NCI-H1105 (cell line): Measurements from ENCODE around the gene ATP1A3.
"Not testable (repeated sequence)": the region's sequence is repeated elsewhere in the genome, so short reads cannot be mapped to it uniquely, and the experiment has no call there.

ENCODE experiments used
- DNase-seq: peaks from one replicate; lab custom pipeline; 2025; lab: John Stamatoyannopoulos, UW

The ATP1A3 gene

DNA sequence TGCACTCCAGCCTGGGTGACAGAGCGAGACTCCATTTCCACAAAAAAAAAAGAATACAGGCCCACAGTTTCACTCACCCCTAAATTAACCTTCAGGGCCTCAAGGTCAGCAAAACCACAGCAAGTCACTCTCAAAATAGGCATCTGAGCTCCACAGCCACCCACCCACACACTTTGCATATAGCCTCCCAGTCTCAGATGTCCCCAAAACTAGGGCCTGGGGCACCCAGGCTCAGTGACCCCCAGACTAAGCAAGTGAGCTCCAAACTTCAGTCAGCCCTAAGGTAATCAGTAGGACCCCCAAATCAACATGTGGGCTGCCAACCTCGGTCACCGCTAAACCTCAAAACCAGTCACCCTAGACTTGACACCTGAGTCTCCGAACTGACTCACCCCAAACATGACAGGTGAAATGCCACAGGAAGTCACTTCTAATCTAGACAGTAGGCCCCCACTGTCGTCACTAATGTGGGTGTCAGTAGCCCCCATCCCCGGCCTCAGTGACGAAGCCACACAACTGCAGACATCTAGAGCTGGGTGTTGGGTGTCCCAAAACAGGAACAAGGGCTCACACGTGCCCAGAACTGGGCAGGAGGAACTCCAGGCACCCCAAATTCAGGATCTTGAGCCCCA is 48.8 kb downstream of the ATP1A3 start:
- no peak for DNase-seq

DNA sequence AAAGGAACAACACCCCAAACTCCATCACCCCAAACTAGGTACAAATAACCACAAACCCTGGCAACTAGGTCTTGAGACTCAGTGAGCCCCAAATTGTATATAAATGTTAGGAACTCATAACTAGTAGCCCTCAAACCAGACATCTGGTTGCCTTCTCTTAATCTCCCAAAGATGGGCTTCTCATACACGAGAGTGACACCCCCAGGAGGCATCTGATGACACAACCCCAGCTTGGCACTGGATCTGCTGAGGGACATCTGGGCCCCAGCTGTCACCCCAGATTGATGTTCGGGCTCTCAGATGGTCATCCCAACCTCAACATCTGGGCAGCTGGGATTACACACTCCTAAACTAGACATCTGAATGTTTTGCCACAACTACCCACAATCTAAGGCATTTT is 49.7 kb downstream of the ATP1A3 start:
- DNase-seq: no peak

DNA sequence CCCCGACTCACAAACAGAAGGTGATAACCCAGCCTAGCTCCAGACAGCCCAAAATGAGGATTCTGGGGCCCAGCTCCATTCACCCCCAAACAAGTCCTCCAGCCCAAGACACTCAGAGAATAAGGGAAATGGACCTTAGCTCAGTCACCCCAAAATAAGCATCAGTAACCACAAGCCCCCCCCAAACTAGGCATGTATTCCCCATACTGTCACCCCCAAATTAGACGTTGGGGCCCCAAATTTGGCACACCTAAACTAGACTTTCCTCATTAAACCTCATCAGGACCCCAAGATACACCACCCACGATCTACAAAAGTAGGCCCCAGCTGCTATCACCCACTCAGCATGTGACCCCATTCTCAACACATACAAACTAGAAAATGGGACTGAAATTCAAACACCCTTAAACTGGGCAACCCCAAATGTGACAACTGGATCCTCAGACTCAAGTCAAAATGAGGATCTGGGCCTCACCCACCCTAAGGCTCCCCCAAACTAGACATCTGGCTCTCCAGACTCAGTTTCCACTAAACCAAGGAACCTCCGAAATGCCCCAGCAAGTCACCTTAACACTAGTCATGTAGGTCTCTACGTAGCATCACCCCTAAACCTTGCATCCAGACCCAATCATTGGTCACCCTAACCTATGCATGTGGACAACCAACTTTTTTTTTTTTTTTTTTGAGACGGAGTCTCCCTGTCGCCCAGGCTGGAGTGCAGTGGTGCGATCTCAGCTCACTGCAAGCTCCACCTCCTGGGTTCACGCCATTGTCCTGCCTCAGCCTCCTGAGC is 52.4 kb downstream of the ATP1A3 start:
- DNase-seq: no peak

DNA sequence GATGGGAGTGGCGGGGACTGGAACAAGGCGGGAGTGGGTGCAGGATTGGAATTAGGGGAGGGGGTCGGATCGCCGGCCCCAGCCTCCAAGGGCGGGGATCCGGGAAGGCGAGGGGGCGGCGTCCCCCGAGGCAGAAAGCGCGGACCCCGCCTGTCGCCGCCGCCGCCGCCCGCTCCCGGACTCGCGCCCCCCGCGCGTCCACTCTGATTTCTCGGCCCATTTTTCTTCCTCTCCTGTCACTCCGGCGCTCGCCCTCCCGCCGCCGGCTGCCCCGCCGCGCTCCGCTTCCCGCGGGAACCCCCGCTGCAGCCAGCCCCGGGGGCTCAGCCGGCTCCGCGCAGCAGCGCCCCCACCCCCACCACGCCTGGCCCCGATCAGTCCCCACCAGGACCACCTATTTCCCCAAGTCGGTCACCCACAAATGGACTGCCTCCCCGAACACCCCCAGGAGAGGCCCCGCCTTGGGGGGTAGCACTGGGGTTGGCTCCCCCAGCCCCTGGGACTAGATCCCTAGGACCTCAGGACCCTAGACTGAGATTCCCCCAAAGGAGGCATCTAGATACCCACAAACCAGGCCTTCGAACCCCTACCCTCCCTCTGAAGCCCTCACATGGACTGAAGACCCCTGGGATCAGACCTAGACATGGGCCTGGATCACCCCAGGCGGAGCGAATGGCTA is 53.2 kb downstream of the ATP1A3 start:
- DNase-seq: no peak

- peak; percentile 47 for DNase-seq
Measured at GRCh38 chr19:41939861-41940730, 53.9 kb downstream of the ATP1A3 start.

DNA sequence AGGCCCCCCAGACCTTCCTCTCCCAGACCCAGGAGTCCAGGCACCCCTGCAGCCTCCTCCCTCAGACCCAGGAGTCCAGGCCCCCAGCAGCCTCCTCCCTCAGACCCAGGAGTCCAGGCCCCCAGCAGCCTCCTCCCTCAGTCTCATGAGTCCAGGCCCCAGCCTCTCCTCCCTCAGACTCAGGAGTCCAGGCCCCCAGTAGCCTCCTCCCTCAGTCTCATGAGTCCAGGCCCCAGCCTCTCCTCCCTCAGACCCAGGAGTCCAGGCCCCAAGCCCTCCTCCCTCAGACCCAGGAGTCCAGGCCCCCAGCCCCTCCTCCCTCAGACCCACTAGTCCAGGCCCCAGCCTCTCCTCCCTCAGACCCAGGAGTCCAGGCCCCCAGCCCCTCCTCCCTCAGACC is 54.8 kb downstream of the ATP1A3 start:
- not testable (repeated sequence) for DNase-seq

- no peak for DNase-seq
Measured at GRCh38 chr19:41937525-41938468, 56.2 kb downstream of the ATP1A3 start.

GRCh38 chr19:41936961-41937360 is 57.1 kb downstream of the ATP1A3 start:
- no peak for DNase-seq

GRCh38 chr19:41936416-41936850 is 57.6 kb downstream of the ATP1A3 start:
- DNase-seq: no peak

DNA sequence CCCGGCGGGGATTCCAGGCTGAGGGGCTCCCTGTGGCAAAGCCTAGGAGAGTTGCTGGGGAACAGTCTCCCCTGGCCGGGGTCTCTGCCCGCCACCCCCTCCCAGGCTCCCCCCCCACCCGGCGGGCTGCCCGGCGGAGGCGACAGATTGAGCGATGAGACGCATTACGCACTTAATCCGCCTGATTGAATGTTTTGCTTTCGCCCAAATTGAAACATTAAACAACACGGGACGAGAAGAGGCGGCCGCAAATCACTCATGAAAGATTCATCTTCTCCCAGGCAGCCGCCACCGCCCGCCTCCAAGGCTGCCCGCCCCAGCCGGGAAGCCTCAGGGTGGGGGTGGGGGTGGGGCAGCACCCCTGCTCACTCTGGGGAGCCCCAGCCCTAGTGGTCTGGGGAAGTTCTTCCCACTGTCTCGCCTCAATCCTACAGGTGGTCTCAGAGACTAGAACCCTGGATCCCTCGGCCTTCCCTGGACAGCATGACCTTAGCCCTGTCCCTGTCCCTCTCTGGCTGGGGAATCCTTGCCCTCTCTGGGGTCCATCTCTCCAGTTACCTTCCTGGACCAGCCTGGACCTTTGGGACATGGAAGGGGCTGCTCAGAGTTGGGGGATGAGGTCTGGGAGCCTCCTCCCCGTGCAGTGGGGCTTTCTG is 58.1 kb downstream of the ATP1A3 start:
- no peak for DNase-seq

DNA sequence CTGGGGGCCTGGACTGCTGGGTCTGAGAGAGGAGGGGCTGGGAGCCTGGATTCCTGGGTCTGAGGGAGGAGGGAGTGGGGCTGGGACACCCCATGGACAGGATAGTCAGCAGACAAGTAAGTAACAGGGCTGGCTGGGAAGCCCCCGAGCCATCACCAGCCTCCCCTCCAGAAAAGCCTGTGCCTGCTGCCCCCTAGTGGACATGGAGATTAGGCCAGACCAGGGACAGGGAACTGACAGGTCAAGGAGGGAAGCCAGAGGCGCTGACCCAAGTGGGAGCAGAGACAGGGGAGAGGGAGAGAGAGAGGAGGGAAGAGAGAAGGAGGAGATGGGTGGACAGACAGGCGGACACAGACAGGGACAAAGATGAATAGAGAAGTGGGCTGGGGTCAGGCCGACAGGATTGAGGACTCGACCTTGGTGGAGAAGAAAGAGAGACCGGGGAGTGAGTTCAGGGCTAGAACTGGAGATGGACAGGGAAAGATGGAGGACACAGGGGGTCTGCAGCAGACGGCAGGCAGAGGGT is 59.1 kb downstream of the ATP1A3 start:
- peak; percentile 69 for DNase-seq

GRCh38 chr19:41933693-41934426 is 60.2 kb downstream of the ATP1A3 start:
- DNase-seq: no peak

- DNase-seq: no peak
Measured at GRCh38 chr19:41932720-41933332, 61.2 kb downstream of the ATP1A3 start.

GRCh38 chr19:41932259-41932719 is 61.7 kb downstream of the ATP1A3 start:
- DNase-seq: no peak

DNA sequence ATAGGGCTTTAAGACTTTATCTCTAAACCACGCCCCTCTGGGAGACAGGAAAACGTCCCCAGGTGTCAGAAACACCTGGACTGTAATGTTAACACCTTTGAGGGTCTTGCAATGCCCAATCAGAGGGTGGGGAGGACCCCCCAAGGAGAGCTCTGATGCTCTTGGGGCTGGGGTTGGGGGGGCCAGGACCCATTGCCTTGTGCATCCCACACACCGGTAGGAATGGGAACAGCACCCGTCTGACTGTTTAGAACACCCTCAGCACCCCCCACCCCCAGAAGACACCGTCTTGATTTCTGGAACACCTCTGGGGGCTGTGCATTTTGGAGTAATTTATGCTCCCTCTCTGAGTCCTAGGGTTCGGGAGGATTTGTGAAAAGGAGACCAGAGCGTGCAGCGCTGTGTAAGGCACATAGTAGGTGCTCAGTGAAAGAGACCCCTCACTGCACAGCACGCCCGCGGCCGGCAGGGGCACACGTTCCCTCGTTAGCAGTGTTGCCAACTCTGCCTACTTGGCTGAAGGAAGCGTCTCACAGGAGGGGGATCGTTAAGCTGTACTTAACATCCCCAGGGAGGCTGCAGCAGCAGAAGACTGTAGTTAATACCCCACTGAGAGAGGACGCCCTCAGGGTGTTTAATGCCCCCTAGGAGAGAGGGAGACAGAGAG is 63.0 kb downstream of the ATP1A3 start:
- no peak for DNase-seq

- no peak for DNase-seq
Measured at GRCh38 chr19:41930322-41930722, 63.7 kb downstream of the ATP1A3 start.

GRCh38 chr19:41929536-41930071 is 64.4 kb downstream of the ATP1A3 start:
- no peak for DNase-seq
